GM19397 (cell line): Measurements from ENCODE around the gene NDUFS7.
A peak's percentile ranks its signal among the peaks of the same experiment; 100 is the strongest.
"Not testable (repeated sequence)": the region's sequence is repeated elsewhere in the genome, so short reads cannot be mapped to it uniquely, and the experiment has no call there.

Source experiments
- ATAC-seq: cut with Tn5 transposase; IDR thresholded peaks from one replicate; pipeline ENCODE4 v1.9.1; 2021; ENCODE audit warnings: mild to moderate bottlenecking, moderate library complexity; ENCODE audit not compliant: unreplicated experiment

Gene NDUFS7

DNA sequence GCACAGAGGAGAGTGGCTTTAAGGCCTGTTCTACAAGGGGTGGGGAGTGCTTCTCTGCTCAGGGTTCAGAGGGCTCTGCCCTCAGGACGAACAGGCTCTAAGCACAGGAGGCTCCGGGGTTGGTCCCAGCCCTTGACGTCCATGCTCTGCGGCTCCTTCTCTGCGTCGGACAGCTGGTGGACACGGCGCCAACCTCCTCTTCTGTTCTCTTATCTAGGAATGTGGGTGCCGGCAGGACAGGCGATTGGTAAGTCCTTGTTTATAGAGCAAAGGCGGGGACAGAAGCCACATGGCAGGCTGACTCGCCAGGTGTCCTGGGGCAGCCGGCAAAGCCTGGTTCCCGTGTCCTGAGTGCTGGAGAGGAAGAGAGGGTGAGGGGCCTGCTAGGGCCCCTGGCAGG is 46.0 kb downstream of the NDUFS7 start:
- no peak for ATAC-seq

GRCh38 chr19:1430246-1430645 is 46.5 kb downstream of the NDUFS7 start:
- no peak for ATAC-seq

DNA sequence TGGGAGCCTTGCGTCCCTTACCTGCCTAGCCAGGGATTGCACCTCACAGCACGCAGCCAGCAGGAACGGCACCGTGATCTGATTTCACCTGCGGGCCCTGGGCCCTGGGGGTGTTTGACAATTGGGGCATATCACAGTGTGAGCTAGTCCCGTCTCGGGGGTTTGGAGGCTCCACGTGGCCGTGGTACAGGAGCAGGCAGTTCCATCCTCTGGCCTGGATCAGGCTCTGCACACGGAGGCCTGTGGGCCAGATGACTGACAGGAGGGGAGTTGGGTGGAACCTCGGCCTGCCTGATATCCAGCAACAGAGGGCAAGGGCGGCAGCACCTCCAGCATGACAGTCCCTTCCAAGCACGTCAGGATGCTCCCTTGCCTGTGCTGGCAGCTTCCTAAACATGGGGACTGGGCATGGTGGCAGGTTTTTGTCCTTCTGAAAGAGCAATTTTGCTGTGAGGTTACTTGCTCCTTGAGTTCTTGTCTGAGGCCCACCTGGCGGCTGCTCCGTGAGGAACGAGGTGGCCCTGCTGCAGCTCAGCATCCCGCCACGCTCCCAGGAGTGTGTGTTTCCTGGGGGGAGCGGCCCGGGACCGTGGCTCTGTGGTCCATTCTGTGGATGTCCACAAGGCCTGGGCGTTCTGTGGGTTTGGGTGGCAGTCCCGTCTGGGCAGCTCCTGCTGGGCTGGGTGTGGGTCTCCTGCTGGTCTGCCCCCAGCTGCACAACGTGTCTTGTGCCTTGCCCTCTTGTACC is 48.2 kb downstream of the NDUFS7 start:
- no peak for ATAC-seq

- ATAC-seq = no peak
These were observed 48.8 kb downstream of the NDUFS7 start for GRCh38 chr19:1432507-1432887.

DNA sequence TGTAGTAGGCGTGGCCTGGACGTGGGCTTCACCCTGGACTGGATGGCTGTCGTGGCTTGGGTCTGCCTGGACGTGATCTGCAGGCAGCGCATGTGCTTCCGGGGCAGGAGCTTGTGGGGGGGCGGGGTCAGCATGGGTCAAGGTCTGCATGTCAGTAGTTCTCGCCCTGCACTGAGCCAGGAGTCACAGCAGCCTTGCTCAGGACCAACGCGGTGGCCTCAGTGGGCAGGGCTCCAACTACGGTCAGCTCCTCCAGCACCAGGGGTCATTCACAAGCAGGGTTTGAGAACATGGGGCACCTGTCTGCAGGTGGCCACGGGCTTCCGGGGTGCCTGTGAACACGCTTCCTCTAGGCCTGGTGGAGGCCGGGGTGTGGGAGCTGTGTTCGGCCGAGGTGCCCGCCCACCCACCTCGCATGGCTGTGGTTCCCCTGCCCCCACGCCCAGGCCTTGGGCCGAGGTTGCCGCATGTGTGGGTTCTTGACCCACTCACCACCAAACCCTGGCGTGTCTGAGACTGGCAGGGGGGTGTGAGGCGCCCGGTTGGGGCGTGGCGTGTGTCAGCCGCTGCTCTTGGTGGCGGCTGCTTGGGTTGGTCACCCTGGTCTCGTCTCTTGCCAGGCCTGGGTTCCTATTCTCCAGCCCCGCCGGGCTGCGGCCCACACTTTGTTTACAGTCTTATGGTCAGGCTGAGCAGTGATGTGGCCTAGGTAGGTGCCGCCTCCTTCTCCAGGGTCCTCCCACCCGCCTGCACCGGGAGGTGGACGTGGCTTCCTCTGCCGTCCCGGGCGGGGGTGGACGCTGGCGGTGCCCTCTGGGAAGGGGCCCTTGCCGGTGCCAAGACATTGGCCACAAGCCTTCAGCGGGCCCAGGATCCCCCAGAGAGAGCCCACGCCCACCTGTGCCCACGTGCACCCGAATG is 49.7 kb downstream of the NDUFS7 start:
- no peak for ATAC-seq

DNA sequence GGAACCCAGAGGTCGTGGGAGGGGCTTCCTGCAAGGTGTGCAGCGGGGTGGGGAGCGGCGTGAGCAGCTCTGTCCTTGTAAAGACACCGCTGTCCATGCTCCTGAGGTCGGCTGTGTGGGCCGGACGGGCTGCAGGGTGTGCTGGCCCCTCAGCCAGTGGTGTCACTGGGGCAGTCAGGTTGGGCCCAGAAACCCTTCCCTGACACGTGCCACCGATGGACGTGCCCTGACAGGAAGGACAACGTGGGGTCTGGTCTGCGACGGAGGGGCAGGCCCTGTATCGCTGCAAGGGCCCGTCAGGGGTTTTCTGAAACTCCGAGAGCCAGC is 50.3 kb downstream of the NDUFS7 start:
- ATAC-seq = no peak

DNA sequence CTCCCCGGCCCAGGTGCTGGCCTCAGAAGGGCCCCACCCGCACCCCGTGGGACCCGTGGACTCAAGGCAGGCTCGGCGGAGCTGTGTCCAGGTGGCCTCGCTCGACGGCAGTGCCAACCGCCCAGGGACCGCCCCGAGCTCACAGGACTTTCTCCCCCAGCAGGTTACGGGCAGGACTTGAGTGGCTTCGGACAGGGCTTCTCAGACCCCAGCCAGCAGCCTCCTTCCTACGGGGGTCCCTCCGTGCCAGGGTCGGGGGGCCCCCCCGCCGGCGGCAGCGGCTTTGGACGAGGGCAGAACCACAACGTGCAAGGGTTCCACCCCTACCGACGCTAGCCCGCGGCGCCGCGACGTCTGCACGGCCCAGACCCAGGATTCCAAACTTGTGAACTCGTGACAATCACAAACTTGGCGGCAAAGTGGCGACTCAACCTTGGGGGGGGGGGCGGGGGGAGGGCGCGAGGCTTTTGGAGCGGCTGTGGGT is 50.9 kb downstream of the NDUFS7 start:
- no peak for ATAC-seq

GRCh38 chr19:1435378-1435989 is 51.8 kb downstream of the NDUFS7 start:
- ATAC-seq = no peak

DNA sequence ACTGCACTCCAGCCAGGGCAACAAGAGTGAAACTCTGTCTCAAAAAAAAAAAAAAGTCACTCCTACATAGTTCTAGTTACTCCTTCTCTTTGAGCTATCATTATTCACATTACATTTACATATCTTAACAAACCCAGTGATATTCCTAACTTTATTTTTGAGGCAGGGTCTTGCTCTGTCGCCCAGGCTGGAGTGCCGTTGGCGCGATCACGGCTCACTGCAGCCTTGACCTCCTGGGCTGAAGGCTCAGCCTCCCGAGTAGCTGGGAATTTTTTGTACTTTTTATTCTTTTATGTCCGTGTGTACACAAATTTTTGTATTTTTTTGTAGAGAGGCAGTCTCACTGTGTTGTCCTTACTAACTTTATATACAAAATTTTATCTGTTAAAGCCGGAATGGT is 53.9 kb downstream of the NDUFS7 start:
- no peak for ATAC-seq

DNA sequence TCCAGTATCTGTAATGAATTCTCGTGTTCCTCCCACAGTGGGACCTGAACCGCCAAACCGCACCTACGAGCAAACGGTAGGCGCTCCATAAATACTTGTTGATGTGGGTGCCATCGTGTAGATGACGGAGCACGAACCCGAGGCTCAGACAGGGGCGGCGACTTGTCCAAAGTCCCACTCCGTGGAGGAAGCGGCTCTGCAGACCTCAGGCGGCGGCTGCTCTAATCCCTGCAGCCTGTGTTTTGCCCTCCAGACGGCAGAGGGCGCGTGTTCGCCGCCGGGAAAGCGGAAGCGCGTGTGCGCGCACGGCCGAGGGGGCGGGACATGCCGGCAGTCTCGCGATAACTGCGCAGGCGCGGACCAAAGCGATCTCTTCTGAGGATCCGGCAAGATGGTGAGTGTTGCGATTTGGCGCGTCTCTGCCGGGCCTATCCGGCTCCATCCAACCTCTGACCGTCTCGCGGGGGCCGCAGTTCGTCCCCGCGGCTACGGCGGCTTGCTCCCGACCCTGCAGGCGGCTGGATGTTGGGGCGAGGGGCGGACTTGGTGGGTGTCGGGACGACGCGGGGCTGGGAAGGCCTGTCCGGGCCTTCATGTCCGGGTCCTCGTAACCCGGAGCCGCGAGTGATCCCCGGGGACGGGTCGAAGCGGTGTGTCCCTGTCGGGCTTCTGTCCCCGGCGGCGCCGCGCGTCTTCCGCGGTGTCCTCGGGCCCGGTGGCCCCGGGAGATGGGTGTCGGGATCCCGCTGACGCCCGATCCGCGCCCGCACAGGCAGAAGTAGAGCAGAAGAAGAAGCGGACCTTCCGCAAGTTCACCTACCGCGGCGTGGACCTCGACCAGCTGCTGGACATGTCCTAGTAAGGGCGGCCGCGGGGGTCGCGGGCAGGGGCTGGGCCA is 54.6 kb downstream of the NDUFS7 start, which contains the start of gene RPS15:
TSS of gene RPS15 (plus strand) at position 362 of the 898 bp plus-strand sequence. CDS start at position 392, 30 bp downstream.
- ATAC-seq = peak; percentile 81

GRCh38 chr19:1438933-1439354 is 55.2 kb downstream of the NDUFS7 start:
- no peak for ATAC-seq

DNA sequence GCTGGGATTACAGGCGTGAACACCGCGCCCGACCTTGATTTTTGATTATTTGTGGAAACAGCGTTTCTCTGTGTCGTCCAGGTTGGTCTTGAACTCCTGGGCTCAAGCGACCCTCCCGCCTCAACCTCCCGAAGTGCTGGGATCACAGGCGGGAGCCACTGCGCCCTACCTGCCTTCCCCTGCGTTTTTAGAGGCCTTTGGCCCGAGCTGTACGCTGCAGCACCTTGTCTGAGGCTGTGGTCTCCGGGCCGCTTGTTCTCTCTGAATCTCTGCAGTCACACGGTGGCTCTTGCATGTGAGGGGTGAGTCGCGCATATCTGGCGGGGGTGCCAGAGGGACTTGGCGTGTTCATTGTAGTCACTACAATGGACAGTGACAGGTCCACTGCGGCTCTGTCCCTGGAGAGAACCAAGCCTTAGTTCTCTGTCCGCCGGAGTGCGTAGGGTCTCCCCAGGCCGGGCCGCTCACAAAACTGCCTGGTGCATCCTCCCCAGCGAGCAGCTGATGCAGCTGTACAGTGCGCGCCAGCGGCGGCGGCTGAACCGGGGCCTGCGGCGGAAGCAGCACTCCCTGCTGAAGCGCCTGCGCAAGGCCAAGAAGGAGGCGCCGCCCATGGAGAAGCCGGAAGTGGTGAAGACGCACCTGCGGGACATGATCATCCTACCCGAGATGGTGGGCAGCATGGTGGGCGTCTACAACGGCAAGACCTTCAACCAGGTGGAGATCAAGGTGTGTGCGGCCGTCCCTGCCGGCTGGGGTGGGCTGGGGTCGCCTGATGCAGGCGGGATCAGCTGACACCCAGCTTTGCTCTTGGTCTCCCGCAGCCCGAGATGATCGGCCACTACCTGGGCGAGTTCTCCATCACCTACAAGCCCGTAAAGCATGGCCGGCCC is 56.1 kb downstream of the NDUFS7 start:
- not testable (repeated sequence) for ATAC-seq

GRCh38 chr19:1440418-1440801 is 56.7 kb downstream of the NDUFS7 start:
- ATAC-seq = no peak

DNA sequence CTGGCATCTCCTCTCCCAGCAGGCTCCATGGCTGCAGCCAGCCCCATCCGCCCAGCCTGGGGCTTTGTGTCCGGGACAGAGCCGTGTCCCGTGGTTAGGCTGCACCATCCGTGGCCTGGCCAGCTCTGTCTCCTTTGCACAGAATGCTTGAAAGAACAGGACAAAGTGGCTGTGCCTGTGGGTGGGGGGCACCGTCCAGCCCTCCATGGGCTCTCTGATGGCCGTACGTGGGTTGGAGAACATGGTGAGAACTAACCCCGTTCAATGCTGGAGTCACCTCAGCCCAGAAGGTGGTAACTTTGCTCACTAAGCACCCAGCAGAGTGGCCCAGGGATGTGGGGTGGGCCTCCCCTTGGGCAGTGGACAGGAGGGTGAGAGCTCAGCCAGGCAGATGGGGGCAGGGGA is 57.3 kb downstream of the NDUFS7 start:
- ATAC-seq = no peak

DNA sequence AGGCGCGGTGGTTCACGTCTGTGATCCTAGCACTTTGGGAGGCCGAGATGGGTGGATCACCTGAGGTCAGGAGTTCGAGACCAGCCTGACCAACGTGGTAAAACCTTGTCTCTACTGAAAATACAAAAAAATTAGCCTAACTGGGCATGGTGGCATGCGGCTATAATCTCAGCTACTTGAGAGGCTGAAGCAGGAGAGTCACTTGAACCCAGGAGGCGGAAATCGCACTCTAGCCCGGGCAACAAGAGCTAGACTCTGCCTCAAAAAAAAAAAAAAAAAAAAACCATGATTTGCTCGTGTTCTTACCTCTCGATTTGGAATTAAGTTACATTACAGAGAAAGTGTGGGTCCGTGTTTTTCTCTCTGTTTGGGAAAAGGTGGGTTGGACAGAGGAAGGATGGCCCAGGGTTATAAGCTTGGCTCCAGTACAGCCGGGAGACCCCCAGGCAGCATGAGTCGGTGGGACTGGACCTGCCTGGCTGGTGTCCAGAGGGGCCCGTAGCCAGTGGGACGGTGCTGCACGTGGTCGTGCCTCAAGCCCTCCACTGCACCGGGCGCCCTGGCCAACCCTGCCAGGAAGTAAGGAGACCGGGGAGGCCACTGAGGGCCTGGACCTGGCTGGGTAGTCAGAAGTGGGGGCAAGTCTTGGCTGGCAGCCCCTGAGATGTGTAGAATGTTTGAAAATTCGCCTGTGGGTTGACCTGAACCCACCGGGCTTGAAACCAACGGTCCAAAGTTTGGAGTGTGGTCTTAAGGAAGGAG is 58.2 kb downstream of the NDUFS7 start:
- ATAC-seq = no peak
